Skin of body (tissue), 2 donors: Measurements from ENCODE around the gene STUM. TPM values are rescaled to one million over a fixed set of nuclear protein-coding genes. Genes with fewer than 3 reads are reported as not detected.
"Not testable (repeated sequence)": the region's sequence is repeated elsewhere in the genome, so short reads cannot be mapped to it uniquely, and the experiment has no call there.

Experiments
- DNase-seq: peaks from one replicate; lab custom pipeline; 2025; lab: John Stamatoyannopoulos, UW
- total RNA-seq: library from RNA; depleted of rRNA; stranded (reverse); fragments of >200 nt; gene quantifications from one replicate; pipeline ENCODE4 v1.2.3, GENCODE V29; 2014

The STUM gene
- total RNA-seq, 1 donor from 2014 or later: 2.4 TPM

DNA sequence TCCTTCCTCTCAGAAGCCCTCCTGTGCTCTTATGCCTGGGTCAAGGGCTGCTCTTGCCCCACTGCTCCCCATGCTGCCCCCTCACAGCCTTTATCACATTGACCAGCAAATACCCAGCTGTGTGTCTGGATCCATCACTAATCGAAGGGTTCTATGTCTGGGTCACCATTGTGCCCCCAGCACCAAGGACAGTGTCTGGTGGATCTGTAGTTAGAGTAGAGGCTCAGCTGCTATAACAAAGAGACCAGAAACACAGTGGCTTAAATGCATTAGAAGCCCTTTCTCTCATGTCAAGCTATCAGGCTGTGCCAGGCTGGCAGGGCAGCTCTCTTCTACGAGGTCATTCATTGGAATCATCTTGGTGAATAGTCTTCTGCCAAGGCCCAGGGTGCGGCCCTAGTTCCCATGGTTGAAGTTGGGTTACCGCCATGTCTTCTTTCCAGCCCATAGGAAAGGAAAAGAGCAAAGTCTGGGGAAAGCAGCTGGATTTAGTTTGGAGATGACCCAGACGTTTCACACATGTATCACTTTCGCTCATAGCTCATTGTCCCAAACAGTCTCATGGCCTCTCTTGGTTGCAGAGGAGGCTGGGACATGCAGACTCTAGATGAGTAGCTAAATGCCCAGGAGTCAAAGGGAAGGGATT is 32.2 kb downstream of the STUM start:
- no peak for DNase-seq

- no peak for DNase-seq
Measured at GRCh38 chr1:226581650-226582330, 33.2 kb downstream of the STUM start.

- DNase-seq: no peak
Measured at GRCh38 chr1:226582966-226583365, 34.4 kb downstream of the STUM start.

GRCh38 chr1:226584164-226584563 is 35.6 kb downstream of the STUM start:
- DNase-seq: no peak

- no peak for DNase-seq
Measured at GRCh38 chr1:226586116-226586515, 37.6 kb downstream of the STUM start.

- DNase-seq: no peak
Measured at GRCh38 chr1:226586650-226587422, 38.3 kb downstream of the STUM start.

GRCh38 chr1:226588484-226588883 is 39.9 kb downstream of the STUM start:
- DNase-seq: no peak

DNA sequence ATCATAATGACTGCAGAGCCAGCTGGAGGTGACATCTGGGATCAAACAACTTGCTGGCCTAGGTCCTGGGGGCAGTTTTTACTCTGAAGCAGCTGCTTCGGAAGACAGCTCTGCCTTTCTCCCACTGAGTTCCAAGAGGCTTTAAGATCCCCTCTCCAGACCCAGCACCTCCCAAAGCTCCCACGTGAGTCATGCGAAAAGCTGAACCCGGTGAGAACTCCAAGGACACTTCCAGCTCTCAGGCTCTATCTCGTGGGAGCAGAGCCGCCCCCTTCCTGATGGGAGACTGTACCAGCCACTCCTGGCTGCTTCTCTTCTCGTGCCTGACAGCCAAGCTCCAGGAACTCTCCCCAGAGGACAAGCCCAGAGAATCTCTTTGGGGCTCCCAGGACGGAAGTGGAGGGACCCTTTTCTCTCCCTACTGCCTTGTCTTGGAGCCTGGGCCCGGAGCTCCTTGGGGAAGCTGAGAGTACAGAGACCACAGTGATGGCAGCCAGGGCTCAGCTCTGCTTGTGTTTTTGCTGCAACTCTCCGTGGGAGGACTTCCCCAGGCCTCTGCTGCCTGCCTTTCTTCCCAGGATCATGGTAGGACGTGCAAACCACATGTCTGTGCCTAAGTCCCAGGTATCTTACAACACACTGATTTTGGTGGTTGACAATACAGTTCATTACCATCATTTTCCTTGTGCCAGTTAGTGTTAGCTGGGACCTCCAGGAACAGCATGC is 40.6 kb downstream of the STUM start:
- DNase-seq: no peak

- no peak for DNase-seq
Measured at GRCh38 chr1:226590614-226591013, 42.0 kb downstream of the STUM start.

DNA sequence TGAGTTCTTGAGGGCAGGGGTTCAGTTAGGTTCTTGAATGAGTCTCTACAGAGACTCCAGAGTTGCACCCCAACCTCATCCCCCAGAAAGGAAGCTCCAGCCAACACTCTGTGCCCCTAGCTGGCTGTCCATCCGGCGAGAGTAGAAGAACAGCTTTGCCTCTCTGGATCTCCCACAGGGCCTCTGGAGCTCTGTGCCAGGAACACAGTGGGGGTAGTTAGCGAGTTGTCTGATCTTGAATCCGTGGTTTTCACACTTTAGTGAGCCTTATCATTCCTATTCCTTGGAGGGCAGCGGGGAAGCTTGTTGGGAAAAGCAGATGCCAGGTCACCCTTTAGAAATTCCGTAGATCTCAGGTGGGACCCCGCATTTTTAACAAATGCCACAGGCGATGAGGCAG is 45.0 kb downstream of the STUM start:
- no peak for DNase-seq

GRCh38 chr1:226596531-226597165 is 48.1 kb downstream of the STUM start:
- no peak for DNase-seq

DNA sequence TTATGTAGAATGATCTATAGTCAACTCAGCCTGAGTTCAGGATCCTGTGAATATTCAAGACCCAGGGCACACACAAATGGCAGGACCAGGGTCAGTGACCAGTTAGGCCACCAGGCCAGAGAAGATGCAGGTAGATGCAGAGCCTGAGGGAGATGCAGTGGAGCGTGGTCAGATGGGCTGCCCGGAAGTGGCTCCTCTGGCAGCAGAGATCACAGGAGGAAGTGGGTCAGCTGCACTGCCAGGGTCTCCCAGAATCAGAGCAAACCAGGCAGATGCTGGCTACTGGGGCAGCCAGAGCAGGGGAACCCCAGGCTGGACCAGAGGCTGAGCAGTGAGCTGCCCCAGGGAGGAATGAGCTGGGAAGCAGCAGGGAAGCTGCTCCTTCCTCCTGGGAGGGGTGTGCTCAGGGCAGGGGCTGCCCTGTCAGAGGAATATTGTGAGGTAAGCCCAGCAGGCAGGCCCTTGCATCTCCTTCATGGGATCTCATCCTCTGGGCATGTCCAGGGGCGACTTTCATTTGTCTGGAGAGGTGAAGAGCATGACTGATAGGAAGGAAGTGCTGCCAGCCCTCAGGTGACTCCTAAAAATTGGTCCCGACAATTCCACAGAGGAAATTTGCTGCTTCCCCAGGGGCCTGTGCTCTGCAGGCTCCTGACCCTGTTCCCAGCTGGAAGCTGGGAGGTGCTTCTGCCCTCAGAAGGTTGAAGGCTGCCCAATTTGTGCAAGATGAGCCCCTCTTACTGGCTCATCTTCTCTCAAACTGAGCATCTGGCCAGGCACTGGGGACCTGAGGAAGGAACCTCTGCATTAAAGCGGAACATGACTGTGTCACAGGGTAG is 49.3 kb downstream of the STUM start:
- no peak for DNase-seq

- no peak for DNase-seq
Measured at GRCh38 chr1:226598455-226598849, 49.9 kb downstream of the STUM start.

DNA sequence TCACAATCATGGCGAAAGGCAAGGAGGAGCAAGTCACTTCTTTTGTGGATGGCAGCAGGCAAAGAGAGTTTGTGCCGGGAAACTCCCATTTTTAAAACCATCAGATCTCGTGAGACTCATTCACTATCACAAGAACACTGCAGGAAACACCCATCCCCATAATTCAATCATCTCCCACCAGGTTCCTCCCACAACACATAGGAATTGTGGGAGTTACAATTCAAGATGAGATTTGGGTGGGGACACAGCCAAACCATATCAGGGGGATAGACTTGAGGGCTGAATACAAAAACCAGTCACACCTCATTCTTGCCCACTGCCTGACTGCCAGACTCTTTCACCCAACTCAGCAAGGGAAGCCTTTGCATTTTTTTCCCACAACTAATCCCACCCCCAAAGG is 50.4 kb downstream of the STUM start:
- not testable (repeated sequence) for DNase-seq

GRCh38 chr1:226599636-226600238 is 51.2 kb downstream of the STUM start:
- DNase-seq: no peak

DNA sequence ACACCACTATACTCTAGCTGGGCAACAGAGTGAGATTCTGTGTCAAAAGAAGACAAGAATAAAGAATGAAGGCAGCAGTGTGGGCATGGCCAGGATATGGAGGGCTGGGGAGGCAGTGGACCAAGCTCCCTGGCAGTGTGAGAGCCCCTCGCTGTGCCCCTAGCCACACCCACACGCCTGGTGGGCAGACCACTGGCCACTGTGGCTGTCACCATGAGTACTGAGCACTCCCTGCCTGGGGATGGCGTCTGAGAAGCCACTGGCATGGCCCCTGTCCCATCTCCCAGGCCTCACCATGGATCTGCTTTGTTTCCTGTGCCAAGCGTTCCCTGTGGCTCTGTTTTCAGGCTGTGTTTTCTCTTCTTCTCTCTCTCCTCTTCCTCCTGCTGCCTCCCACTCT is 51.7 kb downstream of the STUM start:
- DNase-seq: no peak

- DNase-seq: no peak
Measured at GRCh38 chr1:226601456-226601855, 52.9 kb downstream of the STUM start.

GRCh38 chr1:226602186-226603021 is 53.8 kb downstream of the STUM start:
- DNase-seq: peak; percentile 93
